ENCODE data around the gene HDAC7.

DNA sequence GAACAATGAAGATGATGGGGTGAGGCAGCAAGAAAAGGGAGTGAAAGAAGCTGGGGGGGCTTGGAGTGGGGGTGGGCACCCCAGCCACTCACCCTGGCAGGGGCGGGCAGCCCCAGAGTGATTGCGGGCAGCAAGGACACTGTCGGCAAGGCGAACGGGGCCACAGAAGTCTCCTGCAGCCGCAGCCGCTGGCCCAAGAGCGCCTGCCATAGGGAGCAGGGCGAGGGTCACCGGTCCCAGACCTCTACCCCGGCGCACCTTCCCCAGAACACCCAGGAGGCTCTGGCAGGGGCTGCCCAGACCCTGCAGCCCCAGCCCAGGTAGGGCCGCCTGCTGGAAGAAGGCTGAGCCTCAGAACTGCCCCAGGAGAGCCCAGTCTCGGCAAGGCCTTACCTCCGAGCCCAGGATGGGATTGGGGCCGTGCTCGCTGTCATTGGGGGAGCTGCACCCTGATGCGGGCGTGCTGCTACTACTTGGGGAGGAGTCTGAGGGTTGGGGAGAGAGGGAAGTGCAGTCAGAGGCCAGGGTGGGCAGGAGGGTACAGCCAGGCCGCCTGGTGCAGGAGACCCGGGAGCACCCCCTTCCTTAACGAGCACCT, 23.8 kb downstream of the HDAC7 start:
- TF ChIP-seq POLR2A (IDR thresholded peaks at IDR 0.05) (no peak), CTCF (IDR thresholded peaks at IDR 0.05) (no peak), POLR2AphosphoS5 (IDR thresholded peaks at IDR 0.05) (no peak)

All from prostate gland (tissue), 2 donors.